MM.1S (cell line): ENCODE measurements around the gene CDK11A.
"Not testable (repeated sequence)": the region's sequence is repeated elsewhere in the genome, so short reads cannot be mapped to it uniquely, and the experiment has no call there.

Source experiments
- CTCF ChIP-seq: fragments of 300-600 bp; sonication (generic); IDR thresholded peaks from 2 replicates; pipeline ENCODE4 v1.5.1; 2016; ENCODE audit warnings: antibody characterized with exemption, low read length, mixed read lengths
- EZH2 ChIP-seq: fragments of 300-600 bp; sonication (generic); optimal IDR thresholded peaks from 2 replicates; pipeline ENCODE3; 2017; ENCODE audit warnings: low read depth, mild to moderate bottlenecking, antibody characterized with exemption, low read length, mixed read lengths
- EZH2phosphoT487 ChIP-seq: fragments of 300-600 bp; sonication (generic); IDR thresholded peaks from 2 replicates; pipeline ENCODE4 v1.6.1; 2018; ENCODE audit warnings: antibody characterized with exemption, low read length

- TF ChIP-seq CTCF, EZH2phosphoT487, EZH2: not testable (repeated sequence)
Observed at GRCh38 chr1:1738799-1739337, 14.7 kb upstream of the CDK11A start.
